Nephron progenitor cell (in vitro differentiated cells): ENCODE data around the gene SAYSD1.

Experiments
- DNase-seq: peaks from one replicate; pipeline ENCODE4 v3.0.0; 2021
- H3K27ac Mint-ChIP-seq: 2 replicates; pipeline ENCODE4 v1.8.0; 2021; ENCODE audit warnings: mild to moderate bottlenecking, moderate library complexity, mixed read lengths
- H3K27me3 Mint-ChIP-seq: 2 replicates; pipeline ENCODE4 v1.8.0; 2021; ENCODE audit warnings: mild to moderate bottlenecking, low read depth, mixed read lengths; ENCODE audit not compliant: poor library complexity
- H3K36me3 Mint-ChIP-seq: 2 replicates; pipeline ENCODE4 v1.8.0; 2021; ENCODE audit warnings: low read depth, mixed read lengths
- H3K4me1 Mint-ChIP-seq: 2 replicates; pipeline ENCODE4 v1.8.0; 2021; ENCODE audit warnings: mixed read lengths
- H3K4me3 Mint-ChIP-seq: 2 replicates; pipeline ENCODE4 v1.8.0; 2021; ENCODE audit warnings: mild to moderate bottlenecking, moderate library complexity, mixed read lengths
- H3K9me3 Mint-ChIP-seq: 2 replicates; pipeline ENCODE4 v1.8.0; 2021; ENCODE audit warnings: mild to moderate bottlenecking, moderate library complexity, mixed read lengths
- CTCF ChIP-seq: fragments of 200-600 bp; sonication (generic); IDR thresholded peaks from 2 replicates; pipeline ENCODE4 v1.5.0; 2021; ENCODE audit warnings: antibody characterized with exemption

SAYSD1 gene

DNA sequence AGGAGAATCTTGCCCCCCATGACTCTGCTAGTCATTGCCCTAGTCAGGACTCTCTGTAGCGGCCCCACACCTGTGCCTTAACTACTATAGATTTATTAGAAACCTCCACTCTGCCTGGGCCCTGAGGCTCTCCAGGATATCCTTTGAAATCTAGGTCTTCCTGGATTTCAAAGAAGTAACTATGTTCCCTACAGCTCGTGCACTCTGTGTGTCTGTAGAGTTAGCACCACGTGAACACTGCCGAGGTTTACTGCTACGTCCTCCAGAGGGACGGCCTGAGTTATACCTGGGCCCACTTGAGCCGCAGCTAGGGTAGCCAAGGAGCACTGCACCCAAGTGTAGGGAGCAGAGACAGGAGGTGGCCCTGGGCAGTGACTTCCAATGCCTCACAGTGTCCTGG, 46.6 kb downstream of the SAYSD1 start:
- Mint-ChIP-seq H3K4me3 (no peak overlapping the region), H3K4me1 (peaks cover 3% of the 10 kb centered on the region), H3K27me3 (peaks cover 28% of the 10 kb centered on the region), H3K27ac (no peak overlapping the region), H3K36me3 (no peaks in the 10 kb centered on the region), H3K9me3 (peaks cover 11% of the 10 kb centered on the region)
- no peak for TF ChIP-seq CTCF
- DNase-seq: no peak

DNA sequence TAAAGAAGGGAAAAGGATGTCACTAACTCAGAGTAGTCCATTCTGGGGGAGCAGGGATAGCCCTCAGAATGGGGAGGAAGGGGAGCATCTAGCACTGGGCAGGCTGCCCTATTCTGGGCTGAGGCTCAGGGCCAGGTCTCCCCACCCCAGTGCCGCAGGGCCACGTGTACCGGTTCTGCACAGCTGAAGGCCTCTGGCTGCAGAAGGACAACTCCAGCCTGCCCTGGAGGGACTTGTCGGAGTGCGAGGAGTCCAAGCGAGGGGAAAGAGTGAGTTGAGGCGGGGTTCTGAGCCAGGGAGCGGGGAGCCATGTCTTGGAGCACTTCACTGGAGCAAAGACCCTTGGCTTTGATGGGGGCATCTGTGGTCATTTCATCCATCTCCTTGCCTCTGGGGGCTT, 49.4 kb downstream of the SAYSD1 start:
- H3K36me3 Mint-ChIP-seq: no peaks in the 10 kb centered on the region

GRCh38 chr6:39063526-39063925, 51.5 kb downstream of the SAYSD1 start:
- no peak overlapping the region for H3K4me3 Mint-ChIP-seq
- no peaks in the 10 kb centered on the region for H3K9me3 Mint-ChIP-seq
- no peaks in the 10 kb centered on the region for H3K36me3 Mint-ChIP-seq
- H3K4me1 Mint-ChIP-seq: peaks cover 24% of the 10 kb centered on the region
- DNase-seq: no peak
- H3K27ac Mint-ChIP-seq: peak overlapping the region; percentile 23
- peaks cover 32% of the 10 kb centered on the region for H3K27me3 Mint-ChIP-seq
- TF ChIP-seq CTCF: no peak

More for the DNA sequence above, 49.4 kb downstream of the SAYSD1 start:
- H3K27me3 Mint-ChIP-seq: peaks cover 24% of the 10 kb centered on the region
- H3K4me1 Mint-ChIP-seq: peaks cover 11% of the 10 kb centered on the region
- peaks cover 10% of the 10 kb centered on the region for H3K9me3 Mint-ChIP-seq
- no peak for DNase-seq
- peak overlapping the region; percentile 13 for H3K27ac Mint-ChIP-seq
- no peak for TF ChIP-seq CTCF
- no peak overlapping the region for H3K4me3 Mint-ChIP-seq

DNA sequence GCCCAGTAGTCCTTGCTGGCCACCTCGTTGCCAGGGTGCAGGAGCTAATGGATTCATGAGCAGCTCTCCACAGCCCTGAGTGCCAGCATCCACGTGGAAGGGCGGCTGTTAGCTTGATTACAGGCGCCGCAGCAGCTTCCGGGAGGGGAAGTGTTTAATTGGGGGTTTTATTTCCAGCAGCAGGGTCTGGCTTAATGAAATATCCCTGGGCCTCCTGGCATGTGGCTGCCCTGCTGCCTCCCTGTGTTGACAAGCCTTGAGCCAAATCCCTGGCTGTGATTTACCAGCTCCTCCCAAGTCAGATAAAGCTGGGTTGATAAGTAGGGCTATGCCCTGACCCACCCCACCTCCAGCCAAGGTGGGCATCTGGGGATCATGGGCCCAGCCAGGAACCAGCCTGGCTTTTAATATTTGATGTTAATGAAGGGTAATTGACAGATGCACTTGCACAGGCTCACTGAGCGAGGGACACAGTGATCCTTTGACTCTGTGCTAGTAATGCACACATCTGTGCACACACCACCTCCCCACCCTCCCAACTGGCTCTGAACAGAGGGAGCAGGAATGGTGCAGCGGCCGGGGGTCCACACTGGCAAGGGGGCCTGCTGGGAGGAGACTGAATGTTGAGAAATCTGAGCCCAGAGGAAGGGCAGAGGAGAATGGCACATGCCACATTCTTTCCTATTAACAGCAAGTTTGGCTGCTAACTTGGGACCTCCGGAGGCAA, 52.8 kb downstream of the SAYSD1 start:
- Mint-ChIP-seq H3K36me3 (no peaks in the 10 kb centered on the region), H3K4me3 (no peak overlapping the region), H3K27me3 (peaks cover 26% of the 10 kb centered on the region), H3K4me1 (peaks cover 30% of the 10 kb centered on the region), H3K27ac (no peak overlapping the region), H3K9me3 (no peaks in the 10 kb centered on the region)
- no peak for TF ChIP-seq CTCF
- no peak for DNase-seq

- no peak overlapping the region for H3K4me3 Mint-ChIP-seq
- no peaks in the 10 kb centered on the region for H3K36me3 Mint-ChIP-seq
- TF ChIP-seq CTCF: no peak
- peaks cover 30% of the 10 kb centered on the region for H3K4me1 Mint-ChIP-seq
- DNase-seq: no peak
- H3K27me3 Mint-ChIP-seq: peaks cover 28% of the 10 kb centered on the region
- no peaks in the 10 kb centered on the region for H3K9me3 Mint-ChIP-seq
- H3K27ac Mint-ChIP-seq: no peak overlapping the region
These were observed 53.4 kb downstream of the SAYSD1 start for GRCh38 chr6:39061588-39061987.

DNA sequence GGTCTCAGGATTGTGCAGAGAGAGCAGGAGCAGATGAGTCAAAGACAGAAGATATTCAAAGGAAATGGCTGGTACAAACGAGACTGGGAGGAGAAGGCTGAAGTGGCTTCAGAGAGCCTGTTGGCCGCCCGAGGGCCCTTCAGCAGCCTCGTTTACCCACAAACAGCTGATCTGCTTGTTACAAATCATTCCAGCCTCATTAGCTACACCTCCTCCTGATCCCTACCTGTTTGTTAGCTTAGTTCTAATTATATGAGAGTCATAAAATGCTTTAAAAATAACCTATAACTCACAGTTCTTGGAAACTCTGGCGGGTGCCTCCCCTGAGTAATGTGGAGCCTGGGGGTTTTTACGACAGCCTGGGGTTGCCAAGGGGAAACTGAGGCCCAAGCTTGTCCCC, 53.8 kb downstream of the SAYSD1 start:
- TF ChIP-seq CTCF: no peak
- no peak overlapping the region for H3K27ac Mint-ChIP-seq
- H3K27me3 Mint-ChIP-seq: peaks cover 30% of the 10 kb centered on the region
- H3K9me3 Mint-ChIP-seq: no peaks in the 10 kb centered on the region
- H3K36me3 Mint-ChIP-seq: no peaks in the 10 kb centered on the region
- H3K4me1 Mint-ChIP-seq: peaks cover 30% of the 10 kb centered on the region
- DNase-seq: no peak
- no peak overlapping the region for H3K4me3 Mint-ChIP-seq
